PC-9 (cell line): ENCODE results near the gene TRIM7. TPM values are rescaled to one million over a fixed set of nuclear protein-coding genes. Genes with fewer than 3 reads are reported as not detected.

Experiments
- BruUV-seq: library from RNA; stranded (reverse); fragments of 400-500 nt; replicated peaks from 2 replicates; lab custom pipeline; 2021; lab: Mats Ljungman, UMichigan
- CTCF ChIA-PET: fragments of 300-600 bp; sonication (Branson Sonifier 250); formaldehyde crosslinking; loops from one replicate; lab custom pipeline; 2022; ENCODE audit warnings: antibody characterized with exemption; lab: Charles Lee
- POLR2A ChIA-PET: fragments of 300-600 bp; sonication (Branson Sonifier 250); formaldehyde crosslinking; loops from one replicate; lab custom pipeline; 2022; ENCODE audit warnings: antibody characterized with exemption; ENCODE audit not compliant: unreplicated experiment; lab: Charles Lee
- DNase-seq, 2 experiments: peaks; one replicate each; pipeline versions ENCODE4 v3.0.0 to v3.0.0-alpha.2; 2015 to 2022; ENCODE audit warnings: mixed read lengths in 1 of 2
- H2AFZ ChIP-seq: fragments of 200-600 bp; sonication (generic); 2 replicates; pipeline ENCODE4 v1.8.1; 2017; ENCODE audit warnings: antibody characterized with exemption
- H3F3A ChIP-seq: fragments of 200-600 bp; sonication (generic); 2 replicates; pipeline ENCODE4 v1.8.1; 2017; ENCODE audit warnings: antibody characterized with exemption, mild to moderate bottlenecking, low read depth; ENCODE audit not compliant: insufficient read depth
- H3K27ac ChIP-seq: fragments of 200-600 bp; sonication (generic); 2 replicates; pipeline ENCODE4 v1.6.1; 2016; ENCODE audit warnings: mixed run types
- H3K27me3 ChIP-seq: fragments of 200-600 bp; sonication (generic); 2 replicates; pipeline ENCODE4 v1.6.1; 2016; ENCODE audit warnings: low read depth, mixed run types; ENCODE audit not compliant: insufficient read depth
- H3K36me3 ChIP-seq: fragments of 200-600 bp; sonication (generic); 2 replicates; pipeline ENCODE4 v1.6.1; 2016; ENCODE audit warnings: low read depth, mixed run types
- H3K4me1 ChIP-seq: fragments of 200-600 bp; sonication (generic); replicated peaks from 2 replicates; pipeline ENCODE4 v1.6.1; 2016; ENCODE audit warnings: mixed run types; ENCODE audit not compliant: insufficient read depth
- H3K4me2 ChIP-seq: fragments of 200-600 bp; sonication (generic); 2 replicates; pipeline ENCODE4 v1.6.1; 2017; ENCODE audit warnings: mixed run types
- H3K4me3 ChIP-seq: fragments of 200-600 bp; sonication (generic); 2 replicates; pipeline ENCODE4 v1.6.1; 2016; ENCODE audit warnings: mixed run types
- H3K79me2 ChIP-seq: fragments of 200-600 bp; sonication (generic); 2 replicates; pipeline ENCODE4 v1.6.1; 2017; ENCODE audit warnings: low read depth, mixed run types
- H3K9me2 ChIP-seq: fragments of 200-600 bp; sonication (generic); 2 replicates; pipeline ENCODE4 v1.8.1; 2017; ENCODE audit warnings: mild to moderate bottlenecking; ENCODE audit not compliant: insufficient read depth
- H3K9me3 ChIP-seq: fragments of 200-600 bp; sonication (generic); 2 replicates; pipeline ENCODE4 v1.8.1; 2016; ENCODE audit warnings: low read depth; ENCODE audit not compliant: insufficient read depth
- H4K20me1 ChIP-seq: fragments of 200-600 bp; sonication (generic); 2 replicates; pipeline ENCODE4 v1.8.1; 2017; ENCODE audit not compliant: insufficient read depth
- EZH2 ChIP-seq: fragments of 200-600 bp; sonication (generic); IDR thresholded peaks from 2 replicates; pipeline ENCODE4 v1.8.0; 2017; ENCODE audit warnings: antibody characterized with exemption, low read depth
- intact Hi-C: fragments of 100-400 bp; cut with micrococcal nuclease; formaldehyde crosslinking; loops from one replicate; pipeline ENCODE4 v1.10.0; 2022; ENCODE audit not compliant: unreplicated experiment
- total RNA-seq: library from RNA; stranded (reverse); gene quantifications from 2 replicates; pipeline ENCODE4 v1.2.3, GENCODE V29; 2021
- TF ChIP-seq, protein P1 (sequence below): fragments of 200-600 bp; sonication (generic); conservative IDR thresholded peaks from 2 replicates; pipeline ENCODE4 v1.6.1; 2017; ENCODE audit warnings: mixed run types, antibody characterized with exemption, mild to moderate bottlenecking, moderate library complexity

TRIM7 gene
- total RNA-seq, 1 experiment from 2014 or later = 9.2 TPM

DNA sequence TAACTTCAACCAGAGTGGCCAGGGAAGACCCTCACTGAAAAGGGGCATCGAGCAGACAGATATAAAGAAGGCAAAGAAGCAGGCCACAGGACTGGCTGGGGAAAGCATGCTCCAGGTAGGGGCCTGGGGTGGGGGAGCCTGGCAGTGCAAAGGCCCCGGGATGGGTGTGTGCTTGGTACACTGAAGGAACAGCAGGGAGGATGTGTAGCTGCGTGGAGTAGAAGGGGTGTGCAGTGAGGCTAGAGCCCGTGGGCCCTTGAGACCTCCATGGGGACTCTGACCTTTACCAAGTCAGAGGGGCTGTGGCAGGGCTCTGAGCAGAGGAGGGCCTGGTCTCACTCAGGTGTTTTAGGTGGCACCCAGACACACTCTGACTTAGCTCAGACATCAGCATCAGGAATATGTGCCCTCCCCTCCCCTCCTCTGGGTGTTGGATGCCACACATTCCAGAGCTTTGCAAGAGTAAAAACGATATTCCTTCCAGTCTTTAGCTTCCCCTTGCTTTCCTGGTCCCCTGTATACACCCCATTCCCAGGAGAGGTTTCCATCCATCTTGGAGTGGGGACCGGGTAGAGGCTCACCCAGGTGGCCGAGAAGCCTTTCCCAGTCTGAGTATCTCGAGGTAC is 7.6 kb downstream of the TRIM7 start:
- no peaks in the 10 kb centered on the region for H3K9me3 ChIP-seq
- no peaks in the 10 kb centered on the region for H4K20me1 ChIP-seq

DNA sequence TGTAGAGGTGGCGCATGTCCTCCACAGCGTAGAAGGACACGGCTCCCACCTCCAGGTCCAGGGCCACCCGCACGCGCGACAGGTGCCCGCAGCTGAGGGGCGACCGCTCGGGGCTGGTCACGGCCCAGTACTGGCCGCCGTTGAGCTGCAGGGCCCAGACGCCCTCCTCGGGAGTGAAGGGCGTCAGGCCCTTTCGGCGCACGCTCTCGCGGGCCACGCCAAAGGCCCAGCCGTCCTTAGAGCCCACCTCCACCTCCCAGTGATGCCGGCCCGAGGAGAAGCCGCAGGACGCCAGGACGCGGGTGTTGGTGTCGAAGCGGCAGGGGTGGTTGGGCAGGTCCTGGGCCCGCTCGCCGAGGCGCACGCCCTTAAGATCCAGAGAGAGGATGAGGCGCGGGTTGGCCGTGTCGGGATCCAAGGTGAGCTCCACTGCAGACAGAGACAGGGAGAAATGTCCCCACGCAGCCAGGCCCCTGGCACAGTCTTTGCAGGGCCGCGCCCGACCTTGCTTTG is 9.7 kb downstream of the TRIM7 start:
- Histone ChIP-seq H3K4me2 (no peak overlapping the region), H3F3A (peaks cover 7% of the 10 kb centered on the region; the same call in 1 of the 2 replicates), H3K27ac (no peak overlapping the region), H3K9me3 (no peaks in the 10 kb centered on the region), H3K4me3 (no peak overlapping the region), H4K20me1 (no peaks in the 10 kb centered on the region), H3K79me2 (no peaks in the 10 kb centered on the region), H3K36me3 (no peaks in the 10 kb centered on the region), H3K9me2 (no peaks in the 10 kb centered on the region), H2AFZ (no peak overlapping the region), H3K27me3 (no peaks in the 10 kb centered on the region), H3K4me1 (peaks cover 9% of the 10 kb centered on the region; the same call in 1 of the 2 replicates)
- DNase-seq = no peak
- no TSS peak for BruUV-seq
- intact Hi-C loops = no loop called here
- ChIA-PET CTCF (no interaction called here), POLR2A (no interaction called here)
- TF ChIP-seq EZH2 = no peak
- TF ChIP-seq, protein P1, sequence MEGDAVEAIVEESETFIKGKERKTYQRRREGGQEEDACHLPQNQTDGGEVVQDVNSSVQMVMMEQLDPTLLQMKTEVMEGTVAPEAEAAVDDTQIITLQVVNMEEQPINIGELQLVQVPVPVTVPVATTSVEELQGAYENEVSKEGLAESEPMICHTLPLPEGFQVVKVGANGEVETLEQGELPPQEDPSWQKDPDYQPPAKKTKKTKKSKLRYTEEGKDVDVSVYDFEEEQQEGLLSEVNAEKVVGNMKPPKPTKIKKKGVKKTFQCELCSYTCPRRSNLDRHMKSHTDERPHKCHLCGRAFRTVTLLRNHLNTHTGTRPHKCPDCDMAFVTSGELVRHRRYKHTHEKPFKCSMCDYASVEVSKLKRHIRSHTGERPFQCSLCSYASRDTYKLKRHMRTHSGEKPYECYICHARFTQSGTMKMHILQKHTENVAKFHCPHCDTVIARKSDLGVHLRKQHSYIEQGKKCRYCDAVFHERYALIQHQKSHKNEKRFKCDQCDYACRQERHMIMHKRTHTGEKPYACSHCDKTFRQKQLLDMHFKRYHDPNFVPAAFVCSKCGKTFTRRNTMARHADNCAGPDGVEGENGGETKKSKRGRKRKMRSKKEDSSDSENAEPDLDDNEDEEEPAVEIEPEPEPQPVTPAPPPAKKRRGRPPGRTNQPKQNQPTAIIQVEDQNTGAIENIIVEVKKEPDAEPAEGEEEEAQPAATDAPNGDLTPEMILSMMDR = no peak

More for the DNA sequence above, 7.6 kb downstream of the TRIM7 start:
- ChIA-PET CTCF (interaction anchor here (0.5 kb wide), 1 partner anchor 38 kb away, joined by 9 read pairs; no protein-coding TSS in a partner anchor), POLR2A (no interaction called here)
- Histone ChIP-seq H3K27ac (no peak overlapping the region), H3K9me2 (no peaks in the 10 kb centered on the region), H3K4me3 (no peak overlapping the region), H3K27me3 (no peaks in the 10 kb centered on the region), H3K79me2 (no peaks in the 10 kb centered on the region), H3K36me3 (no peaks in the 10 kb centered on the region), H3K4me1 (peaks cover 8% of the 10 kb centered on the region; the same call in 1 of the 2 replicates), H2AFZ (no peak overlapping the region), H3K4me2 (no peak overlapping the region), H3F3A (peaks cover 7% of the 10 kb centered on the region; the same call in 1 of the 2 replicates)
- intact Hi-C loops = no loop called here
- no peak for TF ChIP-seq EZH2
- TF ChIP-seq, protein P1 = no peak
- no peak for DNase-seq
- no TSS peak for BruUV-seq

DNA sequence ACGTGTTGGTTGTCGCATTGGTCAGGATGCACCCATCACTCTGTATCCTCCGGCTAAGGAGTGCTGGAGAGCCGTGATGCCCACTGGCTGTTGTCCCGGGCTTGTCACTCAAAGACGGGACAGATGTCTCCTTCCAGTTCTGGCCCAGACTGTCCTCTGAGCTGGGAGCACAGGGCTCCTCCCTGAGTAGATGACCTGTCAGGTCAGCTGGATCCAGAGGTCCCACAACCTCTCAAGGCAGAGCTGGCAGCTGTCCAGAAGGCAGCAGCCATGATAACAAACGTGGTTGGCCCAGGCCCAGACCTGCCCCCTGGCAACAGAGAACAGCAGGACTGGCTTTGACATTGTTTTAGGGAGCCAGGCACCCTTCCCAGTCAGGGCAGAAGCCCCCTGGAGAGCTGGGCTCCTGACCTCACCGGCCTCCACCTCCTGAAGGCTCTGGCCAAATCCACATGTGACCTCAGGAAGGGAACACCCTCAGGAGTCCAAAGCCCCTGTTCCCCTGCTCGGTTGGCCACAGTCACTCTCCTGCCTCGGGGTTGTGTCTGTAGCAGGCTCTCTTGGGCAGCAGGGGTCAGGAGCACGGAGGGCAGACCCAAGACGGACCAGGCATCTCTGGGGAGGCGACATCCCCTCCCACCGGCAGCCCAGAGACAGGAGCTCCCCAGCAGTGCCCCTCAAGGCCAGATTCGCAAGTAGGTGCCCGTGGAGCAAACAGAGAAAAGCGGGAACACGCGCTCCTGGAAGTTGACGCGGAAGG is 10.3 kb downstream of the TRIM7 start:
- BruUV-seq = no TSS peak
- Histone ChIP-seq H3F3A (peaks cover 7% of the 10 kb centered on the region; the same call in 1 of the 2 replicates), H3K79me2 (no peaks in the 10 kb centered on the region), H3K36me3 (no peaks in the 10 kb centered on the region), H3K27ac (no peak overlapping the region), H2AFZ (no peak overlapping the region), H3K4me2 (no peak overlapping the region), H3K4me1 (peaks cover 9% of the 10 kb centered on the region; the same call in 1 of the 2 replicates), H3K27me3 (no peaks in the 10 kb centered on the region), H3K9me3 (no peaks in the 10 kb centered on the region), H3K4me3 (no peak overlapping the region), H3K9me2 (no peaks in the 10 kb centered on the region), H4K20me1 (no peaks in the 10 kb centered on the region)
- intact Hi-C loops = no loop called here
- no peak for DNase-seq
- ChIA-PET POLR2A (no interaction called here), CTCF (no interaction called here)
- TF ChIP-seq EZH2 = no peak
- TF ChIP-seq, protein P1 = no peak
